Psoas muscle (tissue), 8 donors: ENCODE measurements around the gene EBF3. TPM values are rescaled to one million over a fixed set of nuclear protein-coding genes. Genes with fewer than 3 reads are reported as not detected.

ENCODE experiments used
- ATAC-seq, 4 donors: fragments of 200-7000 bp; cut with Tn5 transposase; one replicate each; pipeline ENCODE4 v1.9.1; 2020; ENCODE audit warnings: moderate library complexity in 3 of 4, mild to moderate bottlenecking in 2 of 4
- DNase-seq, 2 donors: peaks; one replicate each; pipeline ENCODE4 v3.0.0-alpha.2; 2020
- H3K27ac ChIP-seq: fragments of 200-600 bp; one replicate; pipeline ENCODE4 v1.8.0; 2022
- H3K27me3 ChIP-seq, 3 donors: fragments of 200-600 bp in 1 of 3; one replicate each; pipeline versions ENCODE4 v1.6.1 to v1.8.0; 2013 to 2022; ENCODE audit warnings: low read length in 2 of 3, mild to moderate bottlenecking in 2 of 3, moderate library complexity in 1 of 3; ENCODE audit not compliant: insufficient read depth in 3 of 3
- H3K36me3 ChIP-seq, 2 donors: fragments of 200-600 bp in 1 of 2; one replicate each; pipeline versions ENCODE4 v1.6.1 to v1.8.0; 2013 to 2022; ENCODE audit warnings: low read depth in 1 of 2, mild to moderate bottlenecking in 1 of 2, moderate library complexity in 1 of 2; ENCODE audit not compliant: insufficient read depth in 1 of 2
- H3K4me1 ChIP-seq: fragments of 200-600 bp; one replicate; pipeline ENCODE4 v1.8.0; 2022
- H3K4me3 ChIP-seq: fragments of 200-600 bp; one replicate; pipeline ENCODE4 v1.8.0; 2022; ENCODE audit warnings: mild to moderate bottlenecking
- H3K9me3 ChIP-seq: fragments of 200-600 bp; one replicate; pipeline ENCODE4 v1.8.0; 2022
- CTCF ChIP-seq: fragments of 200-600 bp; IDR thresholded peaks from one replicate; pipeline ENCODE4 v1.8.0; 2022; ENCODE audit warnings: antibody characterized with exemption
- WGBS, 3 donors: extraction: QIAGEN DNeasy Blood & Tissue Kit; methylation state at CpG; one replicate each; pipeline versions ENCODE4 v1.1.6 to v1.1.7; 2013; 5-methylcytosine and 5-hydroxymethylcytosine counted together
- intact Hi-C, 2 donors: fragments of 100-400 bp; cut with DNase I; formaldehyde crosslinking; loops; one replicate each; pipeline versions ENCODE4 v1.11.0 to v1.14.2; 2022
- polyA plus RNA-seq, 3 donors: library from polyadenylated mRNA; stranded (reverse); fragments of 200-250 nt; gene quantifications; one replicate each; pipeline ENCODE4 v1.2.3, GENCODE V29; 2013
- total RNA-seq, 4 donors: library from RNA; stranded (reverse); fragmentation: NEBNext Ultra II Directional in 2 of 4; extraction: Animal tissue kit (Norgen Biotek cat#: 25700) in 2 of 4; gene quantifications; one replicate each; pipeline versions ENCODE4 v1.2.1 to v1.2.4, GENCODE V29; 2021 to 2023
- donor health status: healthy with polysubstance abuse.
- donor health status: DM: no; HTN: no; CAD: no; lungs with moderate emphysema.
- donor health status: Bipolar disorder and iron deficiency.
- donor health status: healthy.
- donor health status: DM: yes; HTN: yes; CAD: no.
- donor health status: DM: no; HTN: no; CAD: no.
- donor health status: DM: no; HTN: no; CAD: no.
- donor health status: DM: yes; HTN: yes; CAD: no.

EBF3 gene
- total and polyA plus RNA-seq, 7 donors = 3.2 to 10.1 (median 5.2) TPM

GRCh38 chr10:129949411-129949810 lies 14.7 kb downstream of the EBF3 start:
- H3K27ac ChIP-seq = peak overlapping the region; percentile 72
- 59 to 73% (median 59%) methylated on average over 9 of the region's 9 CpGs for WGBS, 3 donors
- no peak for ATAC-seq
- peak in 1 of 2 donors; percentile 47 for DNase-seq
- no peaks in the 10 kb centered on the region for H3K27me3 ChIP-seq
- no peaks in the 10 kb centered on the region for H3K36me3 ChIP-seq
- no peaks in the 10 kb centered on the region for H3K9me3 ChIP-seq
- peaks cover 74% of the 10 kb centered on the region for H3K4me1 ChIP-seq
- no peak overlapping the region for H3K4me3 ChIP-seq
- TF ChIP-seq CTCF = no peak
- intact Hi-C loops = no loop called here

GRCh38 chr10:129946859-129947258 lies 17.2 kb downstream of the EBF3 start:
- Histone ChIP-seq H3K27me3 (no peaks in the 10 kb centered on the region), H3K4me1 (peaks cover 77% of the 10 kb centered on the region), H3K4me3 (peak overlapping the region; percentile 49), H3K9me3 (no peaks in the 10 kb centered on the region), H3K27ac (peak overlapping the region; percentile 85), H3K36me3 (no peaks in the 10 kb centered on the region)
- TF ChIP-seq CTCF = no peak
- DNase-seq (no peak), ATAC-seq (peak in 3 of 4 donors; percentile 22 to 40 (median 26))
- intact Hi-C loops = no loop called here
- WGBS, 3 donors = 22 to 48% (median 27%) methylated on average over 14 of the region's 14 CpGs

GRCh38 chr10:129945941-129946760 lies 17.9 kb downstream of the EBF3 start:
- Histone ChIP-seq H3K27me3 (no peaks in the 10 kb centered on the region), H3K27ac (peak overlapping the region; percentile 85), H3K36me3 (no peaks in the 10 kb centered on the region), H3K9me3 (no peaks in the 10 kb centered on the region), H3K4me1 (peaks cover 77% of the 10 kb centered on the region), H3K4me3 (peak overlapping the region; percentile 49)
- no peak for TF ChIP-seq CTCF
- WGBS, 3 donors = 13 to 31% (median 14%) methylated on average over 26 of the region's 26 CpGs
- DNase-seq (peak; percentile 56 to 69), ATAC-seq (peak; percentile 51 to 71 (median 58))
- intact Hi-C loops = no loop called here

- ATAC-seq = no peak
- DNase-seq = no peak
- Histone ChIP-seq H3K9me3 (no peaks in the 10 kb centered on the region), H3K27ac (peak overlapping the region; percentile 85), H3K4me3 (peak overlapping the region; percentile 49), H3K36me3 (no peaks in the 10 kb centered on the region), H3K4me1 (peaks cover 77% of the 10 kb centered on the region), H3K27me3 (no peaks in the 10 kb centered on the region)
- TF ChIP-seq CTCF = no peak
- intact Hi-C loops = no loop called here
- 71 to 72% (median 71%) methylated on average over 8 of the region's 8 CpGs for WGBS, 3 donors
Measured at GRCh38 chr10:129945526-129945925, 18.5 kb downstream of the EBF3 start.
